ENCODE measurements around the gene PDPK1.

DNA sequence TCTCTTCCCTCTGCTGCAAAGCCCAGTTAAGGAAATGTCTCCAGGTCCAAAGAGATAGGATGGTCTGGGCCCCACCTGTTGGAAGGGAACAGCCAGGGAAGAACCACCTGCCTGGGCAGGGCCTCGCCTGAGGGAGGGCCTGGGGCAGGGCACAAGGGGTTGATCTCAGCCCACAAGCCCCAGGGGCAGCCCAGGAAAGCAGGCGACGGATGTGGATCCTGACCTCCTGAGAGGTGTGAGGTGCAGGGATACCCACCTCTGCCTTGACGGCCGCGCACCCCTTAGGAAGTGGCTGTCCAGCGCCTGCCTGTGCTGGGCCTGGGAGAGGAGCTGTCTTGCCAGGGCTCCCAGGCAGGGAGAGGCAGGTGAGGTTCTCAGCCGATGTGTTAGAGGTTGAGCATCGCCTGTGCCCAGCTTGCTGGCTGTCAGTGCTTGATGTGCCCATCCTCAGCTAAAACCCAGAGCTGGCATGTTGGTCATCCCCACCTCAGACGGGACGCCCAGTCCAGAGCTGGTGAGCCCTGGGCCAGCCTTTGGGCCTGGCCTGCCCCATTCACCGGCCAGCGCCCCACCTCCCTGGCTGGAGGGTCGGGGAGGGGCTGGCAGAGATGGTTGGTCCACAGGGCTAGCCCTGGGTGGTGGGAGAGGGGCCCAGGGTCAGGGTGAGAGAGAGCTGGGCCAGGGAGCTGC, 7.0 kb upstream of the PDPK1 start:
- TF ChIP-seq, protein P1, sequence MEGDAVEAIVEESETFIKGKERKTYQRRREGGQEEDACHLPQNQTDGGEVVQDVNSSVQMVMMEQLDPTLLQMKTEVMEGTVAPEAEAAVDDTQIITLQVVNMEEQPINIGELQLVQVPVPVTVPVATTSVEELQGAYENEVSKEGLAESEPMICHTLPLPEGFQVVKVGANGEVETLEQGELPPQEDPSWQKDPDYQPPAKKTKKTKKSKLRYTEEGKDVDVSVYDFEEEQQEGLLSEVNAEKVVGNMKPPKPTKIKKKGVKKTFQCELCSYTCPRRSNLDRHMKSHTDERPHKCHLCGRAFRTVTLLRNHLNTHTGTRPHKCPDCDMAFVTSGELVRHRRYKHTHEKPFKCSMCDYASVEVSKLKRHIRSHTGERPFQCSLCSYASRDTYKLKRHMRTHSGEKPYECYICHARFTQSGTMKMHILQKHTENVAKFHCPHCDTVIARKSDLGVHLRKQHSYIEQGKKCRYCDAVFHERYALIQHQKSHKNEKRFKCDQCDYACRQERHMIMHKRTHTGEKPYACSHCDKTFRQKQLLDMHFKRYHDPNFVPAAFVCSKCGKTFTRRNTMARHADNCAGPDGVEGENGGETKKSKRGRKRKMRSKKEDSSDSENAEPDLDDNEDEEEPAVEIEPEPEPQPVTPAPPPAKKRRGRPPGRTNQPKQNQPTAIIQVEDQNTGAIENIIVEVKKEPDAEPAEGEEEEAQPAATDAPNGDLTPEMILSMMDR (IDR thresholded peaks at IDR 0.05; ENCODE audit: low read depth, low read length), result no peak
- no peak for TF ChIP-seq POLR2A (IDR thresholded peaks at IDR 0.05; ENCODE audit: extremely low read depth, insufficient read length)

Measured in NB4 (cell line).